Mesothelial cell of epicardium (in vitro differentiated cells): ENCODE results near the gene ZNRF1. TPM values are rescaled to one million over a fixed set of nuclear protein-coding genes. Genes with fewer than 3 reads are reported as not detected.

Experiments
- DNase-seq, 2 experiments: peaks; one replicate each; pipeline ENCODE4 v3.0.0; 2021; ENCODE audit warnings: low spot score in 2 of 2; ENCODE audit not compliant: unreplicated experiment in 2 of 2
- H3K27ac Mint-ChIP-seq: 2 replicates; pipeline ENCODE4 v1.8.0; 2021; ENCODE audit warnings: mixed read lengths
- H3K27me3 Mint-ChIP-seq: 2 replicates; pipeline ENCODE4 v1.8.0; 2021; ENCODE audit warnings: low read depth, mixed read lengths
- H3K36me3 Mint-ChIP-seq: 2 replicates; pipeline ENCODE4 v1.8.0; 2021; ENCODE audit warnings: mixed read lengths
- H3K4me1 Mint-ChIP-seq: 2 replicates; pipeline ENCODE4 v1.8.0; 2021; ENCODE audit warnings: mixed read lengths
- H3K4me3 Mint-ChIP-seq: 2 replicates; pipeline ENCODE4 v1.8.0; 2021; ENCODE audit warnings: mild to moderate bottlenecking, moderate library complexity, mixed read lengths
- H3K9me3 Mint-ChIP-seq: 2 replicates; pipeline ENCODE4 v1.8.0; 2021; ENCODE audit warnings: mixed read lengths
- CTCF ChIP-seq: fragments of 200-600 bp; sonication (generic); IDR thresholded peaks from one replicate; pipeline ENCODE4 v1.5.0; 2021; ENCODE audit warnings: antibody characterized with exemption; ENCODE audit not compliant: unreplicated experiment
- total RNA-seq: library from RNA; stranded (reverse); gene quantifications from 3 replicates; pipeline ENCODE4 v1.2.1, GENCODE V29; 2021

Gene ZNRF1
- total RNA-seq, 1 donor from 2014 or later = 52.9 TPM

GRCh38 chr16:75109732-75110243 lies 111.0 kb downstream of the ZNRF1 start:
- no peak for DNase-seq
- no peaks in the 10 kb centered on the region for H3K9me3 Mint-ChIP-seq
- peak overlapping the region; percentile 80 for H3K27ac Mint-ChIP-seq
- no peak overlapping the region for H3K4me3 Mint-ChIP-seq
- H3K4me1 Mint-ChIP-seq = peaks cover 23% of the 10 kb centered on the region
- peaks cover 4% of the 10 kb centered on the region for H3K36me3 Mint-ChIP-seq
- H3K27me3 Mint-ChIP-seq = no peaks in the 10 kb centered on the region
- TF ChIP-seq CTCF = no peak

- Mint-ChIP-seq H3K4me1 (peaks cover 23% of the 10 kb centered on the region), H3K4me3 (peak overlapping the region; percentile 47), H3K27ac (peak overlapping the region; percentile 80), H3K27me3 (no peaks in the 10 kb centered on the region), H3K9me3 (no peaks in the 10 kb centered on the region), H3K36me3 (peaks cover 3% of the 10 kb centered on the region)
- DNase-seq = peak; percentile 67 to 85
- peak; percentile 71 for TF ChIP-seq CTCF
Measured at GRCh38 chr16:75110637-75111513, 112.1 kb downstream of the ZNRF1 start.

- DNase-seq = no peak
- H3K4me3 Mint-ChIP-seq = no peak overlapping the region
- H3K27ac Mint-ChIP-seq = no peak overlapping the region
- peaks cover 23% of the 10 kb centered on the region for H3K4me1 Mint-ChIP-seq
- peaks cover 3% of the 10 kb centered on the region for H3K36me3 Mint-ChIP-seq
- H3K27me3 Mint-ChIP-seq = no peaks in the 10 kb centered on the region
- H3K9me3 Mint-ChIP-seq = no peaks in the 10 kb centered on the region
- TF ChIP-seq CTCF = no peak
Measured at GRCh38 chr16:75111514-75111940, 112.7 kb downstream of the ZNRF1 start.

- no peak for TF ChIP-seq CTCF
- no peak overlapping the region for H3K27ac Mint-ChIP-seq
- no peaks in the 10 kb centered on the region for H3K27me3 Mint-ChIP-seq
- H3K9me3 Mint-ChIP-seq = no peaks in the 10 kb centered on the region
- peaks cover 23% of the 10 kb centered on the region for H3K4me1 Mint-ChIP-seq
- no peak overlapping the region for H3K4me3 Mint-ChIP-seq
- DNase-seq = no peak
- H3K36me3 Mint-ChIP-seq = peaks cover 3% of the 10 kb centered on the region
Measured at GRCh38 chr16:75111961-75112733, 113.3 kb downstream of the ZNRF1 start.

- peaks cover 3% of the 10 kb centered on the region for H3K36me3 Mint-ChIP-seq
- DNase-seq = no peak
- H3K4me3 Mint-ChIP-seq = no peak overlapping the region
- peaks cover 23% of the 10 kb centered on the region for H3K4me1 Mint-ChIP-seq
- H3K27me3 Mint-ChIP-seq = no peaks in the 10 kb centered on the region
- TF ChIP-seq CTCF = no peak
- peak overlapping the region; percentile 39 for H3K27ac Mint-ChIP-seq
- no peaks in the 10 kb centered on the region for H3K9me3 Mint-ChIP-seq
Measured at GRCh38 chr16:75112734-75113491, 114.1 kb downstream of the ZNRF1 start.
